ENCODE data around the gene NEUROD4.

NEUROD4 gene

GRCh38 chr12:55043542-55043941 lies 23.8 kb downstream of the NEUROD4 start:
- DNase-seq: no peak
- intact Hi-C loops (cut with DNase I): no loop called here

- intact Hi-C loops (cut with DNase I): no loop called here
- DNase-seq: no peak
These were observed 24.4 kb downstream of the NEUROD4 start for GRCh38 chr12:55044135-55044534.

- intact Hi-C loops (cut with DNase I): no loop called here
- DNase-seq: no peak
These were observed 29.9 kb downstream of the NEUROD4 start for GRCh38 chr12:55049676-55050075.

- no peak for DNase-seq
- intact Hi-C loops (cut with DNase I): no loop called here
These were observed 31.6 kb downstream of the NEUROD4 start for GRCh38 chr12:55051197-55051947.

- DNase-seq: no peak
- intact Hi-C loops (cut with DNase I): no loop called here
These were observed 37.7 kb downstream of the NEUROD4 start for GRCh38 chr12:55057481-55057880.

- DNase-seq: no peak
- intact Hi-C loops (cut with DNase I): no loop called here
These were observed 38.3 kb downstream of the NEUROD4 start for GRCh38 chr12:55058082-55058481.

GRCh38 chr12:55058776-55059175 lies 39.0 kb downstream of the NEUROD4 start:
- DNase-seq: no peak
- intact Hi-C loops (cut with DNase I): no loop called here

- no peak for DNase-seq
- intact Hi-C loops (cut with DNase I): no loop called here
These were observed 40.7 kb downstream of the NEUROD4 start for GRCh38 chr12:55060470-55060869.

- DNase-seq: no peak
- intact Hi-C loops (cut with DNase I): no loop called here
These were observed 41.2 kb downstream of the NEUROD4 start for GRCh38 chr12:55061024-55061423.

- intact Hi-C loops (cut with DNase I): no loop called here
- no peak for DNase-seq
These were observed 43.5 kb downstream of the NEUROD4 start for GRCh38 chr12:55063291-55063690.

GRCh38 chr12:55065535-55065934 lies 45.8 kb downstream of the NEUROD4 start:
- intact Hi-C loops (cut with DNase I): no loop called here
- DNase-seq: no peak

- intact Hi-C loops (cut with DNase I): no loop called here
- DNase-seq: no peak
These were observed 47.9 kb downstream of the NEUROD4 start for GRCh38 chr12:55067701-55068100.

- DNase-seq: peak in 14 of 42 donors; percentile 11 to 64 (median 37)
- intact Hi-C loops (cut with DNase I): no loop called here
These were observed 48.7 kb downstream of the NEUROD4 start for GRCh38 chr12:55068416-55069010.

- DNase-seq: peak; percentile 63 to 90 (median 78)
- intact Hi-C loops (cut with DNase I): loop anchor here (1.0 to 5.0 kb wide), 2 partner anchors 79 to 95 kb away; no protein-coding TSS in a partner anchor
These were observed 52.3 kb downstream of the NEUROD4 start for GRCh38 chr12:55072083-55072482.

- peak; percentile 63 to 94 (median 86) for DNase-seq
- intact Hi-C loops (cut with DNase I): loop anchor here (5.0 kb wide), 1 partner anchor 96 kb away; no protein-coding TSS in a partner anchor
These were observed 53.6 kb downstream of the NEUROD4 start for GRCh38 chr12:55073043-55074022.

GRCh38 chr12:55074806-55075205 lies 55.0 kb downstream of the NEUROD4 start:
- no peak for DNase-seq
- intact Hi-C loops (cut with DNase I): loop anchor here (5.0 kb wide), 1 partner anchor 98 kb away; no protein-coding TSS in a partner anchor
